Activated CD4-positive, alpha-beta T cell treated with anti-CD3 and anti-CD28 coated beads, Interleukin-2, amount 10 ng/mL, durations not matched to agents 24 days and 14 days (primary cell): ENCODE measurements around the gene LYSMD4. TPM values are rescaled to one million over a fixed set of nuclear protein-coding genes. Genes with fewer than 3 reads are reported as not detected.

ENCODE experiments used
- DNase-seq: peaks from one replicate; pipeline ENCODE4 v3.0.0; 2022
- H3K27ac Mint-ChIP-seq: one replicate; pipeline ENCODE4 v1.8.0; 2022; ENCODE audit warnings: mild to moderate bottlenecking, mixed read lengths
- H3K27me3 Mint-ChIP-seq: one replicate; pipeline ENCODE4 v1.8.0; 2022; ENCODE audit warnings: mixed read lengths
- H3K36me3 Mint-ChIP-seq: one replicate; pipeline ENCODE4 v1.8.0; 2022; ENCODE audit warnings: low read depth, mild to moderate bottlenecking, mixed read lengths
- H3K4me1 Mint-ChIP-seq: one replicate; pipeline ENCODE4 v1.8.0; 2021; ENCODE audit warnings: mixed read lengths
- H3K4me3 Mint-ChIP-seq: one replicate; pipeline ENCODE4 v1.8.0; 2022; ENCODE audit warnings: mild to moderate bottlenecking, moderate library complexity, mixed read lengths
- H3K9me3 Mint-ChIP-seq: one replicate; pipeline ENCODE4 v1.8.0; 2021; ENCODE audit warnings: mixed read lengths
- intact Hi-C: fragments of 100-400 bp; cut with micrococcal nuclease; formaldehyde crosslinking; loops from one replicate; pipeline ENCODE4 v1.15.1; 2023
- total RNA-seq: library from RNA; stranded (reverse); gene quantifications from 2 replicates; pipeline ENCODE4 v1.2.3, GENCODE V29; 2022

The LYSMD4 gene
- total RNA-seq, 1 donor from 2014 or later = 6.6 TPM

DNA sequence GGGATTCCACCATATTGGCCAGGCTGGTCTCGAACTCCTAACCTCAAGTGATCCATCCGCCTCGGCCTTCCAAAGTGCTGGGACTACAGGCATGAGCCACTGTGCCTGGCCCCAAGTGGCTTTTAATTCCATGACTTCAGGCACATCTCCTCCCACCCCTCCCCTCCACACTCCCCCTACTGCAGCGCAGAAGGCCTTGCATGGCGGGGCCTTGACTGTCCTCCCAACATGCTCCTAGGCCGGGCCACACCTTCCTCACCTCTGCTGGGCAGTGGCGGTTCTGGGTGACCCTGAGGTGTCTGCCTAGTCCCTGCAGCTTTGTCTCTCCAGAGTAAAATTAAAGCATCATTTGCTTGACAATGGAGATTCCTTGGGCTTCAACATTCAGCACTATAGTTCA, 6.9 kb downstream of the LYSMD4 start:
- Mint-ChIP-seq H3K9me3 (no peaks in the 10 kb centered on the region), H3K4me3 (no peak overlapping the region), H3K36me3 (peaks cover 16% of the 10 kb centered on the region), H3K4me1 (peaks cover 12% of the 10 kb centered on the region), H3K27ac (no peak overlapping the region), H3K27me3 (no peaks in the 10 kb centered on the region)
- DNase-seq = no peak
- intact Hi-C loops = no loop called here

DNA sequence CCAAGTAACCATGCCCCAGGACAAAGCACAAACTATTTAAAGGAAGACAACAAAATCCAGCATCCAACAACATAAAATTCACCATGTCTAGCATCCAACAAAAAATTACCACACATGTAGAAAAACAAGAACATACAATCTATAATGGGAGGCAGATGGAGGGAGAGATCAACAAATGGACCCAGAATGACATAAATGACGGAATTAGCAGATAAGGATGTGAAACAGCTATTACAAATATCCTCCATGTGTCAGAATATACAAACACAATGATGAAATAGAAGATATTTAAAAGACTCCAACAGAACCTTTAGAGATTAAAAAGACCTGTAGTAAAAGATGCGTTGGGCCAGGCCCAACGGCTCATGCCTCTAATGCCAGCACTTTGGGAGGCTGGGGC, 10.8 kb downstream of the LYSMD4 start:
- DNase-seq = no peak

DNA sequence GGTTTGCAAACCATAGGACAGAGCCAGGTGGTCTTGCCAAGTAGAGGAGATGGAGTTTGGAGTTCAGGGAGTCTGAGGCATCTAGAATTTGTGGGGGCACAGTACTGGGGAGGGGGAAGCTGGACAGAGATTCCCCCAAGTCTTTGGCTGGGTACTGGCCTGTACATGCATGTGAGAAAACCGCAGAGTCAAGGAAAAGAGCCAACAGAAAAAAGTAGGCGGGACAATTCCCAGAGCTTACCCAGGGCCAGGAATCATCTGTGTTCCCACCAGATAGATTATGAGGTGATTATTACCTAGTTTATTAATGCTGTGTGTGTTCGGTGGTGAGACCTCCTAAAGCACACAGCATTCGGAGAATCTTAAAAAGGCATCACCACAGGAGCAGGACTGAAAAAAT, 11.3 kb downstream of the LYSMD4 start:
- Mint-ChIP-seq H3K4me3 (no peak overlapping the region), H3K4me1 (peaks cover 34% of the 10 kb centered on the region), H3K27me3 (no peaks in the 10 kb centered on the region), H3K36me3 (peaks cover 14% of the 10 kb centered on the region), H3K9me3 (no peaks in the 10 kb centered on the region), H3K27ac (no peak overlapping the region)
- intact Hi-C loops = loop anchor here (1.0 kb wide), 1 partner anchor 11 kb away; the partner anchor contains the start of gene LYSMD4
- DNase-seq = no peak

More for the DNA sequence above, 10.8 kb downstream of the LYSMD4 start:
- H3K27me3 Mint-ChIP-seq = no peaks in the 10 kb centered on the region
- intact Hi-C loops = no loop called here
- no peak overlapping the region for H3K4me3 Mint-ChIP-seq
- H3K27ac Mint-ChIP-seq = no peak overlapping the region
- peaks cover 34% of the 10 kb centered on the region for H3K4me1 Mint-ChIP-seq
- peaks cover 15% of the 10 kb centered on the region for H3K36me3 Mint-ChIP-seq
- H3K9me3 Mint-ChIP-seq = no peaks in the 10 kb centered on the region

DNA sequence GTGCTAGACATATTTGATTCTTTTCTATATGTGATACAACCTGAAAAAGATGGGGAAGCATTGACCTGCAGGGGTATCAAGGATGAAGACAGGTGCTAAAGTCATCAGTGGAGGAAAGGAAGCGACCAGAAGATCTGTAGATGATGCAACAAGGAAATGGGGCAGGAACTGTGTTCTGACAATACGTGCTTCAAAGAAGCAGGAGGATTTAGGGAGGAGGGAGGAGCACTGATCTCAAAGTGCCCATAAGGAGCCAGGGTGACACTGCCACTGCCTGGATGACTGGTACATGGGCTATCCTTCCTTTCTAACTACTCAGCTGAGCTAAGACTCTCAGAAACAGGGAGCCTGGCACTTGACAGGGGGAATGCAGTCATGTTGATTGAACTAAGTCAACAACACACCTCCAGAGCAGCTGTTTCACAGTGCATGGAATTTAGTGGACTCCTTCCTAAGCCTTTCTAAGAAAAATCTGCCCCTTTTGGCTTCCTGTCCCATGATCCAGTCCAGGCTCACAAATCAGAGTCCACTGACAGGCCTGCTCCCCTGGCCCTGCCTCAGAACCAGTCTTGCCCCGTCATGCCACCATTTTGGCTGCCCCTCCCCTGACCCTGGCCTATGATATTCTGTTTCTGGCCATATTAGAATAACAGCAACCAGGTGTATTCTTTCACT, 12.0 kb downstream of the LYSMD4 start:
- peaks cover 34% of the 10 kb centered on the region for H3K4me1 Mint-ChIP-seq
- peak; percentile 64 for DNase-seq

GRCh38 chr15:99720533-99720932, 12.7 kb downstream of the LYSMD4 start:
- peak; percentile 71 for DNase-seq
- Mint-ChIP-seq H3K4me3 (peak overlapping the region; percentile 62), H3K4me1 (peaks cover 34% of the 10 kb centered on the region), H3K27me3 (no peaks in the 10 kb centered on the region), H3K27ac (peak overlapping the region; percentile 76), H3K9me3 (no peaks in the 10 kb centered on the region), H3K36me3 (peaks cover 12% of the 10 kb centered on the region)
- intact Hi-C loops = no loop called here

More for the DNA sequence above, 12.0 kb downstream of the LYSMD4 start:
- Mint-ChIP-seq H3K4me3 (peak overlapping the region; percentile 62), H3K27ac (peak overlapping the region; percentile 76), H3K36me3 (peaks cover 12% of the 10 kb centered on the region), H3K27me3 (no peaks in the 10 kb centered on the region), H3K9me3 (no peaks in the 10 kb centered on the region)
- intact Hi-C loops = loop anchor here (1.0 kb wide), 1 partner anchor 12 kb away; the partner anchor contains the start of gene LYSMD4

GRCh38 chr15:99719096-99719541, 14.1 kb downstream of the LYSMD4 start:
- H3K27ac Mint-ChIP-seq = peak overlapping the region; percentile 46
- no peaks in the 10 kb centered on the region for H3K9me3 Mint-ChIP-seq
- DNase-seq = no peak
- H3K4me1 Mint-ChIP-seq = peaks cover 34% of the 10 kb centered on the region
- intact Hi-C loops = loop anchor here (1.0 kb wide), 1 partner anchor 37 kb away; no protein-coding TSS in a partner anchor
- no peaks in the 10 kb centered on the region for H3K27me3 Mint-ChIP-seq
- H3K4me3 Mint-ChIP-seq = peak overlapping the region; percentile 62
- peaks cover 13% of the 10 kb centered on the region for H3K36me3 Mint-ChIP-seq

GRCh38 chr15:99718421-99718820, 14.8 kb downstream of the LYSMD4 start:
- intact Hi-C loops = no loop called here
- Mint-ChIP-seq H3K4me3 (no peak overlapping the region), H3K9me3 (no peaks in the 10 kb centered on the region), H3K27me3 (no peaks in the 10 kb centered on the region), H3K4me1 (peaks cover 34% of the 10 kb centered on the region), H3K36me3 (peaks cover 10% of the 10 kb centered on the region), H3K27ac (no peak overlapping the region)
- no peak for DNase-seq

DNA sequence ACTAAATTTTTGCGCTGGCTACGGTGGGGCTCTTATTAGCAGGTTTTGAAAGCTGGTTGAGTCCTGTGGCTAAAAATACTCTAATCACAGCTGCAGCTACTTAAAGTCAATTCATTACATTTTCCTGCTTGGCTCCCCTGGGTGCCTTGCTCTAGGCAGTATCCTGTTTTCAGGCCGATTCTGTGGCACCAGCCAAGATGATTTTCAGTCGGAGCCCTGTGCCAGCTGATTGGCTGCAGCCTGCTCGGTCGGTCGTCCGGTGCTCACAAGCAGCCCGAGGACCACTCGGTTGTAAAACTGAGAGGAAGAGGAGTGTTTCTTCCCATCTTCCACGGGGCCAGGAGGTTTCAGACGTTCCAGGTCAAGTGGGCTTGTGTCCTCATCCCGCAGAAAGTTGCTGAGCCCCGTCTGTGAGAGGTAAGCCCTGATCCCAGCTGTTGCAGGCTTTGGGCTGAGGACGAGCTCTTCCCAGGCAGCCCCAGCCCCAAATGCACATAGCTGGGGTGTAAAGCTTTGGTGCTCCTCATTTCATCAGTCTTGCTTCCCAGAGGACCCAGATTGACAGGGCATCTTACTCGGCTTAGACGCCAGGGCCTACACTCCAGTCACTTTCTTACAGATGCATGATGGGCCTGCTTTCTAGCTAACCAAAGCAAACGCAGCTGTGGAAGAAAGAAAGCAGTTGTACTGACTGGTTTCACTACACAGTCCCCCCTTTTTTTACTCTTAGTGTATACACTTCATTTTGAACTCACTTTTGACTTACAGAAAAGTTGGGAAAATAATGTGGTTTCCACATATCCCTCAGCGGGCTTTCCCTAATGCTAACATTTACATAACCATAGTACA, 15.9 kb downstream of the LYSMD4 start:
- H3K36me3 Mint-ChIP-seq = peaks cover 17% of the 10 kb centered on the region

DNA sequence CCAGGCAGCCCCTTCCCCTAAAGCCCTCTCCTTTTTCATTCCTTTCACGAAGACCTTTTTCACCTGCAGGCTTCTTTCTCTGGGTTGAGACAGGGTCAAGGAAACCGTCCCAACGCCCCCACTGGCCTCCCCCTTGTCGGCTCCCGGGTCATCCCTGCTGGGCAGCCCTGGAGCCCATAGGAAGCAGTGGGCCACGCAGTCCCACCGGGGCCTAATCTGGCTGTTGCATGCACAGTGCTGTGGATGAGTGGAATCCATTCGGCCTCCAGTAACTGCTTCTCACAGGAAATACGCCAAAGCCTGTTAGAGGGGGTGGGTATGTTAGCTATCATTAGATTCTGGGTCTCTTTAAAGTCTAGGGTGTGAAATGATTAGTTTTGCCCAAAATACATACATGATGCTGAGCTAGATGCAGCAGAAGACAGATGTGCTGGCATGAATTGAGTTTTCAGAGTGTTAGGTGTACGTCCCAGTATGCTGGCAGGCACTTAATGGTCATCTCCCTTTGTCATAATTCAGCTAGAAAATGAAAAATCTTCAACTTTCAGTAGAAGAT, 16.6 kb downstream of the LYSMD4 start:
- Mint-ChIP-seq H3K27me3 (no peaks in the 10 kb centered on the region), H3K9me3 (no peaks in the 10 kb centered on the region), H3K4me3 (no peak overlapping the region), H3K27ac (no peak overlapping the region), H3K36me3 (peaks cover 22% of the 10 kb centered on the region), H3K4me1 (peaks cover 34% of the 10 kb centered on the region)
- DNase-seq = no peak
- intact Hi-C loops = no loop called here

More for the DNA sequence above, 15.9 kb downstream of the LYSMD4 start:
- DNase-seq = no peak
- H3K9me3 Mint-ChIP-seq = no peaks in the 10 kb centered on the region
- H3K4me3 Mint-ChIP-seq = no peak overlapping the region
- intact Hi-C loops = no loop called here
- no peak overlapping the region for H3K27ac Mint-ChIP-seq
- H3K4me1 Mint-ChIP-seq = peaks cover 34% of the 10 kb centered on the region
- no peaks in the 10 kb centered on the region for H3K27me3 Mint-ChIP-seq

DNA sequence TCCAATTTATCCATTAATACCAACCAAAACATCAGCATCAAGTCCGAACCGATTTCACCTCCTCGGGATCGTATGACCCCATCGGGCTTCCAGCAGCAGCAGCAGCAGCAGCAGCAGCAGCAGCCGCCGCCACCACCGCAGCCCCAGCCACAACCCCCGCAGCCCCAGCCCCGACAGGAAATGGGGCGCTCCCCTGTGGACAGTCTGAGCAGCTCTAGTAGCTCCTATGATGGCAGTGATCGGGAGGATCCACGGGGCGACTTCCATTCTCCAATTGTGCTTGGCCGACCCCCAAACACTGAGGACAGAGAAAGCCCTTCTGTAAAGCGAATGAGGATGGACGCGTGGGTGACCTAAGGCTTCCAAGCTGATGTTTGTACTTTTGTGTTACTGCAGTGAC, 20.8 kb downstream of the LYSMD4 start:
- no peaks in the 10 kb centered on the region for H3K27me3 Mint-ChIP-seq
- H3K4me3 Mint-ChIP-seq = no peak overlapping the region
- H3K36me3 Mint-ChIP-seq = peaks cover 34% of the 10 kb centered on the region
- intact Hi-C loops = no loop called here
- peaks cover 18% of the 10 kb centered on the region for H3K4me1 Mint-ChIP-seq
- H3K27ac Mint-ChIP-seq = peak overlapping the region; percentile 4
- DNase-seq = peak; percentile 53
- H3K9me3 Mint-ChIP-seq = no peaks in the 10 kb centered on the region

DNA sequence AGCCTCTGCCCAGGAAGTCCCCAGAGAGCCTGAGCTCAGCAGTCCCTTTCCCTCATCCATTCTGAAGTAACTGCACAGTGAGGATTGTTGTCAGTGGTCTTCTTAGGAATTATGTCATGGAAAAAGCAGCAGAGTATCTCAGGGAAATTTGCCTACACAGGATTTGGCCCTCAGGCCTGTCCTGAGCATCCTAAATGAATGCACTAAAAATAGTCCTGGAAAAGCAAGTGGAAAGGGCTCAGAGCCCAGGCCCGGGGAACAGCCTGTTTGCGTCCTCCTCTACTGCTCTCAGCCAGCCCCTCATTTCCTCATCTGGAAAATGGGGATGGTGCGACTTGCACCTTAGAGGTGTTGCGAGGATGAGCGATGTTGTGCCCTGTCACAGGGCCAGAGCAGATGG, 21.6 kb downstream of the LYSMD4 start:
- Mint-ChIP-seq H3K27me3 (no peaks in the 10 kb centered on the region), H3K4me3 (no peak overlapping the region), H3K9me3 (no peaks in the 10 kb centered on the region), H3K36me3 (peaks cover 34% of the 10 kb centered on the region), H3K27ac (no peak overlapping the region), H3K4me1 (peaks cover 24% of the 10 kb centered on the region)
- intact Hi-C loops = no loop called here
- DNase-seq = peak; percentile 48

DNA sequence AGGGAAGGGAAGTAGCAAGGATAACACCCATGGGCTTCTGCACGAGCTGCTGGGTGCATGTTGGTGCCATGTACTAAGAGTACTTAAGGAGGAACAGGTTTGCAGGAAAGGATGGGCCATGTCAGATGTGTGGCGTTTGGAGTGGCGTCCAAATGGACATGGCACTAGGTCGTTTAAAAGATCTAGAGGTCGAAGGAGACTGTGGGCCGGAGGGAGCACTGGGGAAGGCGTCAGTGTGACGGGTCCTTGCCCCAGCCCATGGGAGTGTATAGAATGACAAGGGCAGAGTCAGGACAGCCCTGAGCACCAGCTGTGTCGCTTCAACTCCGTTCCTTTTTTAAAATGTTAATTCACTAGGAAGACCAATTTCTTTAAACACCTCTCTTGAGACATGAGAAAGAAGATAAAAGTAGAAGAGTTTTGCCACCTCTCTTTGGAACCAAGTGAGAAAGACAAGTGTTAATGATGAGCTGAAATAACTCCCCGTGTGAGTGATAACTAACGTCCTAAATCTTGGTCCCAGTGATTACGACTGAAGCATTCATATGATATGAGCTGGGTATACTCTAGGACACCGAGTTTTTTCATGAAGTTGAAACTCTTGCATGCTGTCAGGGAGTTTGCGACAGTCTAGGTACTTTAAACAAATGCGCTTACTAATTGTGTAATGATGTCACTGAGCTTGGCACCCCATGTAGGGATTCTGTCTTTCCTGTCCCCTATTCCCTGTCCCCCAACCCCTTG, 23.8 kb downstream of the LYSMD4 start:
- Mint-ChIP-seq H3K36me3 (peaks cover 30% of the 10 kb centered on the region), H3K9me3 (no peaks in the 10 kb centered on the region), H3K27ac (no peak overlapping the region), H3K4me1 (peaks cover 31% of the 10 kb centered on the region), H3K4me3 (no peak overlapping the region), H3K27me3 (no peaks in the 10 kb centered on the region)
- no peak for DNase-seq
- intact Hi-C loops = no loop called here

- intact Hi-C loops = no loop called here
- DNase-seq = no peak
- H3K27me3 Mint-ChIP-seq = no peaks in the 10 kb centered on the region
- peaks cover 40% of the 10 kb centered on the region for H3K4me1 Mint-ChIP-seq
- H3K9me3 Mint-ChIP-seq = no peaks in the 10 kb centered on the region
- no peak overlapping the region for H3K4me3 Mint-ChIP-seq
- H3K36me3 Mint-ChIP-seq = peaks cover 30% of the 10 kb centered on the region
- H3K27ac Mint-ChIP-seq = peak overlapping the region; percentile 22
Measured at GRCh38 chr15:99708563-99708962, 24.7 kb downstream of the LYSMD4 start.
